ENCODE data around the gene LY6G6C. TPM values are rescaled to one million over a fixed set of nuclear protein-coding genes. Genes with fewer than 3 reads are reported as not detected.

Gene LY6G6C
- not detected for total RNA-seq

GRCh38 chr6:31721351-31722020 lies at the start of gene LY6G6C:
Gene LY6G6C (minus strand): TSS chr6:31721746. CDS start chr6:31721679, 67 bp downstream.

GRCh38 chr6:31762356-31762755 lies 40.8 kb upstream of the LY6G6C start, which contains the start of gene SAPCD1:
Gene SAPCD1 (plus strand): TSS chr6:31762656. CDS start chr6:31763055, 399 bp downstream.

GRCh38 chr6:31739639-31740396 lies 18.3 kb upstream of the LY6G6C start, which contains the start of gene MSH5:
Gene MSH5 (plus strand): TSS chr6:31740005. CDS start chr6:31740467, 462 bp downstream.

GRCh38 chr6:31736021-31736767 lies 14.6 kb upstream of the LY6G6C start, which contains the start of gene CLIC1:
Gene CLIC1 (minus strand): TSS chr6:31736530. CDS start chr6:31736300, 230 bp downstream.

GRCh38 chr6:31728767-31729514 lies 7.4 kb upstream of the LY6G6C start, which contains the start of gene DDAH2:
Gene DDAH2 (minus strand): TSS chr6:31729299. CDS start chr6:31729161, 138 bp downstream.

GRCh38 chr6:31723245-31723979 lies 1.9 kb upstream of the LY6G6C start, which contains the start of gene MPIG6B:
Gene MPIG6B (plus strand): TSS chr6:31723373. CDS start chr6:31723384, 11 bp downstream.

GRCh38 chr6:31715022-31715958 lies 6.3 kb downstream of the LY6G6C start, which contains the start of gene LY6G6D:
Gene LY6G6D (plus strand): TSS chr6:31715348. CDS start chr6:31715356, 8 bp downstream.

GRCh38 chr6:31706599-31706998 lies 14.9 kb downstream of the LY6G6C start, which contains the start of gene LY6G6F:
Gene LY6G6F (plus strand): TSS chr6:31706866. CDS start chr6:31706907, 41 bp downstream.

GRCh38 chr6:31702819-31703716 lies 18.5 kb downstream of the LY6G6C start, which contains the start of gene ABHD16A:
Gene ABHD16A (minus strand): TSS chr6:31703324. CDS start chr6:31703281, 43 bp downstream.

GRCh38 chr6:31680226-31681134 lies 41.1 kb downstream of the LY6G6C start, which contains the start of gene LY6G5C:
Gene LY6G5C (minus strand): TSS chr6:31681067. CDS start chr6:31680373, 694 bp downstream.

GRCh38 chr6:31669676-31670075 lies 51.9 kb downstream of the LY6G6C start, which contains the start of gene LY6G5B:
Gene LY6G5B (plus strand): TSS chr6:31669976. CDS start chr6:31670951, 975 bp downstream.

Small RNAs within 50 kb of the gene (small RNA-seq; reads per million reads assigned to genes)
- gene LY6G6D (not detected), gene MIR4646 (not detected), gene MSH5-SAPCD1 (not detected), gene RNU6-850P (not detected), gene SAPCD1 (not detected)

Other genes with a start within 250 kb of the LY6G6C start
- 0.69 TPM for gene MICB, start 223.6 kb downstream of the LY6G6C start, total RNA-seq
- not detected for gene MCCD1, start 192.8 kb downstream of the LY6G6C start, total RNA-seq
- 303 TPM for gene DDX39B, start 179.7 kb downstream of the LY6G6C start, total RNA-seq
- 69.4 TPM for gene ATP6V1G2, start 175.1 kb downstream of the LY6G6C start, total RNA-seq
- gene NFKBIL1, start 174.1 kb downstream of the LY6G6C start, total RNA-seq, result 16.1 TPM
- not detected for gene LTA, start 149.5 kb downstream of the LY6G6C start, total RNA-seq
- gene TNF, start 146.2 kb downstream of the LY6G6C start, total RNA-seq, result 0.23 TPM
- gene LTB, start 139.3 kb downstream of the LY6G6C start, total RNA-seq, result 0.46 TPM
- 6.0 TPM for gene LST1, start 135.5 kb downstream of the LY6G6C start, total RNA-seq
- gene NCR3, start 128.7 kb downstream of the LY6G6C start, total RNA-seq, result not detected
- gene AIF1, start 106.5 kb downstream of the LY6G6C start, total RNA-seq, result 22.6 TPM
- gene PRRC2A, start 101.0 kb downstream of the LY6G6C start, total RNA-seq, result 48.0 TPM
- gene BAG6, start 69.1 kb downstream of the LY6G6C start, total RNA-seq, result 174 TPM
- 0.69 TPM for gene APOM, start 65.9 kb downstream of the LY6G6C start, total RNA-seq
- gene C6orf47, start 61.0 kb downstream of the LY6G6C start, total RNA-seq, result 15.9 TPM
- 12.0 TPM for gene GPANK1, start 56.7 kb downstream of the LY6G6C start, total RNA-seq
- gene CSNK2B, start 55.7 kb downstream of the LY6G6C start, total RNA-seq, result 70.1 TPM
- gene LY6G5B, start 51.8 kb downstream of the LY6G6C start, total RNA-seq, result 3.7 TPM
- 2.5 TPM for gene LY6G5C, start 40.7 kb downstream of the LY6G6C start, total RNA-seq
- 47.5 TPM for gene ABHD16A, start 18.4 kb downstream of the LY6G6C start, total RNA-seq
- gene LY6G6F, start 14.9 kb downstream of the LY6G6C start, total RNA-seq, result not detected
- gene LY6G6D, start 6.4 kb downstream of the LY6G6C start, total RNA-seq, result not detected
- not detected for gene MPIG6B, start 1.6 kb upstream of the LY6G6C start, total RNA-seq
- 86.3 TPM for gene DDAH2, start 7.6 kb upstream of the LY6G6C start, total RNA-seq
- gene CLIC1, start 14.8 kb upstream of the LY6G6C start, total RNA-seq, result 44.1 TPM
- 8.8 TPM for gene MSH5, start 18.3 kb upstream of the LY6G6C start, total RNA-seq
- gene SAPCD1, start 40.9 kb upstream of the LY6G6C start, total RNA-seq, result 2.1 TPM
- gene VWA7, start 55.6 kb upstream of the LY6G6C start, total RNA-seq, result 0.69 TPM
- gene VARS1, start 74.0 kb upstream of the LY6G6C start, total RNA-seq, result 36.0 TPM
- 23.3 TPM for gene LSM2, start 85.2 kb upstream of the LY6G6C start, total RNA-seq
- gene HSPA1L, start 93.5 kb upstream of the LY6G6C start, total RNA-seq, result 8.1 TPM
- 190 TPM for gene HSPA1A, start 93.8 kb upstream of the LY6G6C start, total RNA-seq
- 176 TPM for gene HSPA1B, start 106.0 kb upstream of the LY6G6C start, total RNA-seq
- 18.2 TPM for gene NEU1, start 141.1 kb upstream of the LY6G6C start, total RNA-seq
- gene SLC44A4, start 157.3 kb upstream of the LY6G6C start, total RNA-seq, result not detected
- gene EHMT2, start 176.0 kb upstream of the LY6G6C start, total RNA-seq, result 78.0 TPM
- gene ZBTB12, start 180.3 kb upstream of the LY6G6C start, total RNA-seq, result 19.4 TPM
- gene C2, start 206.0 kb upstream of the LY6G6C start, total RNA-seq, result 5.3 TPM
- 3.2 TPM for gene CFB, start 224.3 kb upstream of the LY6G6C start, total RNA-seq
- 47.5 TPM for gene NELFE, start 237.2 kb upstream of the LY6G6C start, total RNA-seq
- 33.0 TPM for gene SKIC2, start 237.4 kb upstream of the LY6G6C start, total RNA-seq